ENCODE data around the gene KAZN.

DNA sequence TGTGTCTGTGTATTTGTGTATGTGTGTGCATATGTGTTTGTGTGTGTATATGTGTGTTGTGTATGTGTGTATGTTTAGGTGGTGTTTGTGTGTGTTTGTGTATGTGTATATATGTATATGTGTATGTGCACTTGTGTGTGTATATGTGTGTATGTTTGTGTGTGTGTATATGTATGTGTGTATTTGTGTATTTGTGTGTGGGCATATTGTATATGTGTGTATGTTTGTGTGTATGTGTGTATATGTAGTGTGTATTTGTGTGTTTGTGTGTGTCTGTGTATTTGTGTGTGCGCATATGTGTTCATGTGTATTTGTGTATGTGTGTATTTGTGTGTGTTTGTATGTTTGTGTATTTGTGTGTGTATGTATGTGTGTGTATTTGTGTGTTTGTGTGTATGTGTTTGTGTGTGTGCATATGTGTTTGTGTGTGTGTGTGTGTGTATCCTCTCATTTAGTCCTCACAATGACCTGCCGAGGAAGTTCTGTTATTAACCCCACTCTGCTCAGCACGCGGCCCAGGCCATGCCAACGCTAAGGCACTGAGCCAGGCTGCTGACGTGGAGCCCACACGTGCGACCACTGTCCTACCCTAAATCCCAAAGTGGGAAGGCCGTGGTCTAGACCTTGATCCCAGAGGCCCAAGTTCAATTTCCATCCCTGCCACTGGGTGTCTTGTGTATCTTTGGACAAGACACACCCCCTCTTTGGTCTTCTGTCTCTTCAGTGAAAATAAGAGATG lies 511.8 kb downstream of the KAZN start:
- TF ChIP-seq, protein P1, sequence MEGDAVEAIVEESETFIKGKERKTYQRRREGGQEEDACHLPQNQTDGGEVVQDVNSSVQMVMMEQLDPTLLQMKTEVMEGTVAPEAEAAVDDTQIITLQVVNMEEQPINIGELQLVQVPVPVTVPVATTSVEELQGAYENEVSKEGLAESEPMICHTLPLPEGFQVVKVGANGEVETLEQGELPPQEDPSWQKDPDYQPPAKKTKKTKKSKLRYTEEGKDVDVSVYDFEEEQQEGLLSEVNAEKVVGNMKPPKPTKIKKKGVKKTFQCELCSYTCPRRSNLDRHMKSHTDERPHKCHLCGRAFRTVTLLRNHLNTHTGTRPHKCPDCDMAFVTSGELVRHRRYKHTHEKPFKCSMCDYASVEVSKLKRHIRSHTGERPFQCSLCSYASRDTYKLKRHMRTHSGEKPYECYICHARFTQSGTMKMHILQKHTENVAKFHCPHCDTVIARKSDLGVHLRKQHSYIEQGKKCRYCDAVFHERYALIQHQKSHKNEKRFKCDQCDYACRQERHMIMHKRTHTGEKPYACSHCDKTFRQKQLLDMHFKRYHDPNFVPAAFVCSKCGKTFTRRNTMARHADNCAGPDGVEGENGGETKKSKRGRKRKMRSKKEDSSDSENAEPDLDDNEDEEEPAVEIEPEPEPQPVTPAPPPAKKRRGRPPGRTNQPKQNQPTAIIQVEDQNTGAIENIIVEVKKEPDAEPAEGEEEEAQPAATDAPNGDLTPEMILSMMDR (conservative IDR thresholded peaks at IDR 0.05 in 1 of 2, IDR thresholded peaks at IDR 0.05 in 1 of 2; ENCODE audit: low read depth in 1 of 2, low read length in 2 of 2), result no peak
- no peak for TF ChIP-seq EZH2 (IDR thresholded peaks at IDR 0.05; ENCODE audit: low read length, missing control alignments)

Measured in fibroblast of lung (primary cell).